ENCODE results near the gene MSN. TPM values are rescaled to one million over a fixed set of nuclear protein-coding genes. Genes with fewer than 3 reads are reported as not detected.

Gene MSN
- total RNA-seq, 2 donors from 2014 or later, result 141 to 188 TPM

GRCh38 chrX:65688403-65688871 is 21.0 kb downstream of the MSN start:
- Histone ChIP-seq H3K9ac (ENCODE audit: extremely low read depth, low read length, poor library complexity, severe bottlenecking) (no peak overlapping the region), H3K4me3 (ENCODE audit: low read length) (no peak overlapping the region), H3K4me1 (ENCODE audit: control insufficient read depth, insufficient read depth, low read length) (no peaks in the 10 kb centered on the region), H3K9me3 (ENCODE audit: control insufficient read depth, low read length) (no peaks in the 10 kb centered on the region), H3K27me3 (ENCODE audit: control insufficient read depth, insufficient read depth, low read length, poor library complexity, severe bottlenecking) (no peaks in the 10 kb centered on the region), H3K36me3 (ENCODE audit: control insufficient read depth, insufficient read depth, low read length) (peaks cover 5% of the 10 kb centered on the region), H3K27ac (ENCODE audit: low read depth, low read length) (no peak overlapping the region)
- Mint-ChIP-seq H3K4me3 (no peak overlapping the region), H3K27me3 (ENCODE audit: insufficient read depth) (no peaks in the 10 kb centered on the region), H3K4me1 (peaks cover 8% of the 10 kb centered on the region), H3K36me3 (ENCODE audit: low read depth) (peaks cover 18% of the 10 kb centered on the region), H3K27ac (no peak overlapping the region), H3K9me3 (peaks cover 59% of the 10 kb centered on the region)
- 95 to 100% methylated on average over 1 to 3 of the region's 3 CpGs for WGBS, 2 experiments (ENCODE audit: insufficient coverage in 1 of 2, insufficient read length in 1 of 2)
- DNase-seq, result no peak
- TF ChIP-seq CTCF (conservative IDR thresholded peaks at IDR 0.05), result no peak

GRCh38 chrX:65689377-65689776 is 21.9 kb downstream of the MSN start:
- H3K36me3 ChIP-seq (ENCODE audit: control insufficient read depth, insufficient read depth, low read length), result peaks cover 5% of the 10 kb centered on the region
- no peaks in the 10 kb centered on the region for H3K9me3 ChIP-seq (ENCODE audit: control insufficient read depth, low read length)
- Mint-ChIP-seq H3K4me3 (no peak overlapping the region), H3K27ac (no peak overlapping the region), H3K27me3 (ENCODE audit: insufficient read depth) (no peaks in the 10 kb centered on the region), H3K36me3 (ENCODE audit: low read depth) (peaks cover 18% of the 10 kb centered on the region), H3K4me1 (peaks cover 8% of the 10 kb centered on the region), H3K9me3 (peaks cover 59% of the 10 kb centered on the region)
- H3K27me3 ChIP-seq (ENCODE audit: control insufficient read depth, insufficient read depth, low read length, poor library complexity, severe bottlenecking), result no peaks in the 10 kb centered on the region
- WGBS, 2 experiments (ENCODE audit: insufficient coverage in 1 of 2, insufficient read length in 1 of 2), result 93% methylated on average over 2 of the region's 2 CpGs; no CpG with 5 or more reads in 1 of the 2 experiments
- no peak for DNase-seq
- H3K9ac ChIP-seq (ENCODE audit: extremely low read depth, low read length, poor library complexity, severe bottlenecking), result no peak overlapping the region
- TF ChIP-seq CTCF (conservative IDR thresholded peaks at IDR 0.05), result no peak
- no peak overlapping the region for H3K4me3 ChIP-seq (ENCODE audit: low read length)
- no peaks in the 10 kb centered on the region for H3K4me1 ChIP-seq (ENCODE audit: control insufficient read depth, insufficient read depth, low read length)
- H3K27ac ChIP-seq (ENCODE audit: low read depth, low read length), result no peak overlapping the region

GRCh38 chrX:65690057-65690855 is 22.8 kb downstream of the MSN start:
- 91% methylated on average over 5 of the region's 5 CpGs; no CpG with 5 or more reads in 1 of the 2 experiments for WGBS, 2 experiments (ENCODE audit: insufficient coverage in 1 of 2, insufficient read length in 1 of 2)
- no peak for TF ChIP-seq CTCF (conservative IDR thresholded peaks at IDR 0.05)
- no peak overlapping the region for H3K4me3 Mint-ChIP-seq
- Histone ChIP-seq H3K36me3 (ENCODE audit: control insufficient read depth, insufficient read depth, low read length) (peaks cover 5% of the 10 kb centered on the region), H3K27ac (ENCODE audit: low read depth, low read length) (no peak overlapping the region), H3K9ac (ENCODE audit: extremely low read depth, low read length, poor library complexity, severe bottlenecking) (no peak overlapping the region), H3K4me3 (ENCODE audit: low read length) (no peak overlapping the region), H3K27me3 (ENCODE audit: control insufficient read depth, insufficient read depth, low read length, poor library complexity, severe bottlenecking) (no peaks in the 10 kb centered on the region), H3K9me3 (ENCODE audit: control insufficient read depth, low read length) (no peaks in the 10 kb centered on the region), H3K4me1 (ENCODE audit: control insufficient read depth, insufficient read depth, low read length) (no peaks in the 10 kb centered on the region)
- no peak for DNase-seq
- peaks cover 18% of the 10 kb centered on the region for H3K36me3 Mint-ChIP-seq (ENCODE audit: low read depth)
- no peak overlapping the region for H3K27ac Mint-ChIP-seq
- no peaks in the 10 kb centered on the region for H3K27me3 Mint-ChIP-seq (ENCODE audit: insufficient read depth)
- peaks cover 60% of the 10 kb centered on the region for H3K9me3 Mint-ChIP-seq
- peaks cover 10% of the 10 kb centered on the region for H3K4me1 Mint-ChIP-seq
